Left lobe of liver (tissue), 2 donors: ENCODE measurements around the gene CFAP221. TPM values are rescaled to one million over a fixed set of nuclear protein-coding genes. Genes with fewer than 3 reads are reported as not detected.

Source experiments
- ATAC-seq: fragments of 200-7000 bp; cut with Tn5 transposase; one replicate; pipeline ENCODE4 v1.9.1; 2020; ENCODE audit warnings: mild to moderate bottlenecking, moderate library complexity
- DNase-seq: peaks from one replicate; pipeline ENCODE4 v3.0.0-alpha.2; 2020; ENCODE audit warnings: low spot score
- total RNA-seq: library from RNA; stranded (reverse); gene quantifications from one replicate; pipeline ENCODE4 v1.2.1, GENCODE V29; 2021
- donor health status: DM: no; HTN: no; CAD: no; lungs with moderate emphysema.
- donor health status: DM: no; HTN: yes; CAD: no.

Gene CFAP221
- total RNA-seq, 1 donor from 2014 or later, result 1.2 TPM

DNA sequence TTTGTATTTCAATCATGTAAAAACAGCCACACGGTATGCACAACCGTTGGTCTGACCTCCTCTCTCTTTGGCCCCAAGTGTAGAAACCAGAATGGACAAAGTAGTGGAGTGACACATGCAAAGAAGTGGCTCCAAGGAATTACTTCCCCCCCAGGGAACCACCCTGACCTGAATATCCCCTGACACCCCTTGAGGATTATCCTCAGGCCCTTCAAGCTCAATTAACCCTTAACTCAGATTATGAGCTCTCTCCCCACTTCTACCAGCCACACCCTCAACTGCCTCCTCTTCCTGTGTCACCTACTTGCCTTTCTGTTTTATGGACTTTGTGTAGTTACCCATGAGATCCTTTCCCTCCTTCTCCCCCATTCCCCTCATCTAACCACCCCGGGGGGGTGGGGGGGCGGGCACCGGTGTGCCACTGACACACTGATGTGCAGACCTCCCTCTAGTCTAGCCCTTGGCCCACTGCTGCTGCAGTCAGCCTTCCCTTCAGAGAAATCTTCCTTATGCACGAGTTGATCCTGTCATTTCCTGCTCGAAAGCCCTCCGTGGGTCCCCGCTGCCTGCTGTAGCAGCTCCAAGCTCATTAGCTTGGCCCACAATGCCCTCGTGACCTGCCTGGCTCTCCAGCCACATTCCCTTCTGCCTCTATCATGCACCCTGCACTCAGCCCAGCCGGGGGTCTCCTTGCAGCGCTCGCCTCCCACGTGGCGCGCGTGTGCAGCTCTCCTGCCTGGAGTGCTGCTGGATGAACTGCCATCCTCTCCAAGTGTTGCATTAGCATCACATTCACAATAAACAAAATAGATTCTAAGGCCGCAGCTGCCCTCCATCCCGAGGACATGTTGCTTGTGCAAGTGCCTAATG, 94.7 kb downstream of the CFAP221 start:
- no peak for ATAC-seq
- no peak for DNase-seq

GRCh38 chr2:119641562-119642258, 97.5 kb downstream of the CFAP221 start:
- ATAC-seq (peak; percentile 100), DNase-seq (peak; percentile 71)

- DNase-seq (no peak), ATAC-seq (no peak)
These were observed 99.9 kb downstream of the CFAP221 start for GRCh38 chr2:119644186-119644585.

DNA sequence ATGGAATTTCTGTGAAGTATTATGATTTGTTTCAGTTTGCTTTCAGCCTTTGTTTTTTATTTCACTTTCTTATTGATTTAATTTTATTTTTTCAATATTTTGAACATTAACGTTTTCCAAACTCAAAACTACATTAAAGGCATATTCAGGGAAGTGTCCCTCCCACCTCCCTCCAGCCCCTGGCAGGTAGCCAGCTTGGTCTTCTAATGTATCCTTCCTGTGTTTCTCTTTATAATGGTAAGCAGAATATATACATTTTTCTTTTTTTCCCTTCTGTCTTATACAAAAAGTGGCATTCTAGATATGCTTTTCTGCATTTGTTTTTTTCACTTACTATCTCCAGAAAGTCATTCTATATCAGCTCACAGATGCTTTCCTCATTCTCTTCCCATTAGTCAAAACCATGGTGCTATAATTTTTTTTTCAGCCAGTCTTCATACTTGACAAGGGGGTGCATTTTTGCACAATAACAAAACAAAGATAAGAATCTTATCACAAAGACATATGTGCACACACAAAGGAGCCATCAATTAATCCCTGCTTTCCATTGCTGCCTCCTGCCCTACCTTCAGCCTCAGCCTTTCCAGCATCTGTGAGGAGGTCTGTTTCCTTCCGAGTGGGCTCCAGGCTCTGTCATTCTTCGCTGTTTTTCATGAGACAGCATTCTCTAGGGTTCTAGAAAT, 101.1 kb downstream of the CFAP221 start:
- no peak for DNase-seq
- no peak for ATAC-seq

DNA sequence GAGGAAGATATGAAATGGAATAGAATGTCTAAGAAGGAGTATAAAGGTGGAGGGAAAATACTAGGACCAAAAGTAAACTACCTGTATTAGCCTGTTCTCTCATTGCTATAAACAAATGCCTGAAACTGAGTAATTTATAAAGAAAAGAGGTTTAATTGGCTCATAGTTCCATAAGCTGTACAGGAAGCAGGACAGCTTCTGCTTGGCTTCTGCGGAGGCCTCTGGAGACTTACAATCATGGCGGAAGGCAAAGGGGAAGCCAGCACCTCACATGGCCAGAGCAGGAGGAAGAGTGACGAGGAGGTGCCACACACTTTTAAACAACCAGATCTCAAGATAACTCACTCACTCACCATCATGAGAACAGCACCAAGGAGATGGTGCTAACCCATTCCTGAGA, 101.9 kb downstream of the CFAP221 start:
- ATAC-seq, result no peak
- no peak for DNase-seq

DNA sequence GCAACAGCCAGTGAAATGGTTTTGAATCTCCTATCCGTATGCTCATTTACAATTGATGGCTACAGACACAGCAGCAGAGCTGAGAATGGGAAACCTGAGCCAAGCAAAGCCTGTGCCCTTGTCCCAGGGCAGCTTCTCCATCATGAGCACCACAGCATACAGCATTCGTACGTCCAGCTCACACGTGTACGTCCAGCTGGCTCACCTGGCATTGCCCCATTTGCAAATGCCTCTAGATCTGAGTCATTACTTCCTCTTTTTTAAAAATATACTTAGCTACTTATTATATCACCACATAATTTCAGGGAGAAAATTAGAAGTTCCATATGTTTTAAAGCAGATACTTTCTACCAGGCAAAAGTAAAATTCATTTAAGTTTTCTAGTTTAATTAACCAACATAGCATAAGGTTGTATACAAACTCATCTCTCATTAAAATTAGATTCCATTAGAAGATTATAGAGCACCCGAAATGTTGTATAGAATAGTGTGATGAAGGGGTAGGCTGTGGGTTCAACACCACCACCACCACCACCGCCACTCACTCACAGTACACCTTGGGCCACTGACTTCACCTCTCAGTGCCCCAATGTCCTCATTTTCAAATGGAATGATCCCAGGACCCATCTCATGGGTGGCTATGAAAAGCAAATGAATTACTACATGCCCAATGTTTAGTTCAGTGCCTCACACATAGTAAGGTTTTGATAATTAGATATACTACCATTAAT, 103.4 kb downstream of the CFAP221 start:
- DNase-seq, result no peak
- ATAC-seq, result no peak

GRCh38 chr2:119649364-119649917, 105.2 kb downstream of the CFAP221 start:
- DNase-seq (no peak), ATAC-seq (no peak)

- ATAC-seq, result no peak
- DNase-seq, result no peak
These were observed 106.0 kb downstream of the CFAP221 start for GRCh38 chr2:119650206-119650605.

DNA sequence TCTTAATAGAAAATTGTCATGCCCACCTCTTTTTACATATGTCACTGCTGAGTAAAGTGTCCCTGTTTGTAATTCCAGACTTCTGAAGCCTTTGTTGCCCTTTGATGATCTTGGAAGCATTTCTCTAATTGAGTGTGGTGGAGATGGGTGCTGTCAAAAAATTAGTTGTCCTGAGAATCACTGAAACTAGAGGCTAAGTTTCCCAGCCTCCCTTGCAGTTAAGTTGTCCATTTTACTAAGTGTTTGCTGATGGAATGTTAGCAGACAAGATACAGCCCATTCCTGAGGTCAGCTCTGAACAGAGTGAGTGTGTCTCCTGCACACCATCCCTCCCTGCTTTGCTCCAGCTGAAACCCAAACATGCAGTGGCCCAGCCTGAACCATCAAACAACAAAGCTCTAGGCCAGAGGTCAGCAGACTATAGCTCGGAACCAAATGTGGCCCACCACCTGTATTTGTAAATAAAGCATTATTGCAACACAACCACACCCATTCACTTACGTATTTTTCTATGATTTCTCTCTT, 106.7 kb downstream of the CFAP221 start:
- ATAC-seq, result no peak

DNA sequence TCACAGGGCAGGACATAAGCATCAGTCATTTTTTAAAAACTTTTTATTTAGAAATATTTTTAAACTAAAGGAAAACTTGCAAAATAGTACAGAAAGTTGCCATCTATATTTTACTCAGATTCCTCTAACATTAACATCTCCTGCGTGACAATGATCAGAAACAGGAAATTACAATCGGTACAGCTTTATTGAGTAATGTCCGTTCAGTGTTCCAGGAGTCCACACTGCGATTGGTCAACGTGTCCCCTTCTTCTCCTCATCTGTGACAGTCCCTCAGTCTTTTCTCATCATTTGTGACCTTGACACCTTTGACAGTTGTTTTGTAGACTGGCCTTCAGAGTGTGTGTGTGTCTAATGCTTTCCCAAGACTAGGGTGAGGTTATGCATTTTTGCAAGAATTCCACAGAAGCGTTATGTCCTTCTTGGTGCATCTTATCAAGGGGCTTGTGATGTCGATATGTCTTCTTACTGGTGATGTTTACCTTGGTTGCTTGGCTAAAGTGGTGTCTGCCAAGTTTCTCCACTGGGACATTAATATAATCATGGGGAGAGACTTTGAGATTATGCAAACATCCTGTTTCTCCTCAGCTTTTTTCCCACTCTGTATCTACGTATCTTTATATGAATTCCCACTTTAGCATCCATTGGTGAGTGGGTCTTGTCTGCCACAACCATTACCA, 113.4 kb downstream of the CFAP221 start:
- no peak for DNase-seq
- ATAC-seq, result no peak

More for the DNA sequence above, 106.7 kb downstream of the CFAP221 start:
- DNase-seq, result no peak

GRCh38 chr2:119659601-119660342, 115.5 kb downstream of the CFAP221 start:
- no peak for DNase-seq
- ATAC-seq, result peak; percentile 89

DNA sequence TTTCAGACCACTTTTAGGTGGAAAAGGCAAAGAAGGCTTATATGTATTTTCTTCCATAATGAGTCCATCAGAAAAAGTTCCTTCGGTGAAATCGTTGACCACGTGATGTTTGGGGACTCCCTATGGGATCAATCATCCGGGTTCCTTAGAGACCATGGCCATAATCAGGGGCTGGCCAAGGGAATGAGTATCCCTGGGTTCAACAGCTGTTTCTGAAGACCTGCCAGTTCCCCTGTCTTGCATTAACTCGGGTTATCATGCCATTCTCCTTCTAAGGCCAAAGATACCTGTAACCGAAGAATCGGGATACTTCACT, 116.1 kb downstream of the CFAP221 start:
- no peak for ATAC-seq
- no peak for DNase-seq

DNA sequence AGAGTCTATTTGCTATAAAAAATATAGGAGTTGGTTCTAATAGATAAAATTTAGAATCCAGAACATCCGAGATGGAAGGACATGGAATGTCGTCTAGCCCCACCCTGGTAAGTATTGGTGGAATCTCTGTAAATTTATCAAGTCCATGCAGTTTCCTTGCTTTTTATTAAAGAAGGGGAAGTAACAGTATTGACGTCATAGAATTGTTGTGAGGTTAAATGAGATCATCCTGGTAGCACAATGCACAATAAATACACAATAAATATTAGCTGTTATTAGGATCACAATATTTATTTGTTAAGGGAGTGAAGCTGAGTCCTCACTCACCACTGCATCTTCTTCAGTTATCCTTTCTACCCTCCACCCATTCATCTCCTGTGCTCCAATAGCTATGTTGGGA, 118.0 kb downstream of the CFAP221 start:
- ATAC-seq (no peak), DNase-seq (no peak)

- DNase-seq (no peak), ATAC-seq (no peak)
These were observed 124.3 kb downstream of the CFAP221 start for GRCh38 chr2:119668546-119668945.

DNA sequence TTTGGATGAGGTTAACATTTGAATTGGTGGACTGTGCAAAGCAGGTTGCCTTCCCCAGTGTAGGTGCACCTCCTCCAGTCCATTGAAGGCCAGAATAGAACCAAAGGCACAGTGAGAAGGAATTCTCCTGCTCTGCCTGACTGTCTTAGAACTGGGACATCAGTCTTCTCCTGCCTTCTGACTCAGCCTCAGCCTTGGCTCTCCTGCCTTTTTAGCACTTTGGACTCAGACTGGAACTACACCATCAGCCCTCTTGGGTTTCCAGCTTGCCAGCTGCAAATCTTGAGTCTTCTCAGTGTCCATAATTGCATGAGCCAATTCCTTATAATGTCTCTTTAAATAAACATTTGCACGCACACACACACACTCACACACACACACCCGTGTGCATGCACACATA, 126.8 kb downstream of the CFAP221 start:
- DNase-seq, result no peak
- ATAC-seq, result no peak

- DNase-seq (no peak), ATAC-seq (no peak)
These were observed 127.5 kb downstream of the CFAP221 start for GRCh38 chr2:119671752-119672151.

- ATAC-seq (no peak), DNase-seq (no peak)
These were observed 128.1 kb downstream of the CFAP221 start for GRCh38 chr2:119672161-119672862.

DNA sequence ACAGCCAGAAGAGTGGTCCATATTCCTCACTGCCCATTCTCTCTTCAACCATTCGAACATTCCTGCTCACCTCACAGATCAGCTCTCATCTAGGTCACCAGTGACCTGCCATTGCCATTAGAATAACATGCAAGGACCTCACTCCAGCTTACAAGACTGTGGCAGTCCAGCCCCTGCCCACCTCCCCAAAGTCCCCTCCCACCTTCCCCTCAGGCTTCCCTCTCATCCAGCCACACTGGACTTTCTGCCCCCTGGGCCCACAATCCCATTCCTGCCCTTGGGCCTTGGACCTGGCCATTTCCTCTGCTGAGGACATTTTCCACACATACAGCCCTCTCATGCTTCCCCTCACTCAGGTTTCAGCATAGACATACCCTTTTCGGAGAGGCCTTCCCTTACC, 129.5 kb downstream of the CFAP221 start:
- ATAC-seq (no peak), DNase-seq (no peak)
